Activated naive CD8-positive, alpha-beta T cell treated with anti-CD3 and anti-CD28 coated beads, Interleukin-2, amount 10 ng/mL, durations not matched to agents 7 days and 5 days (primary cell): Measurements from ENCODE around the gene DCBLD2. TPM values are rescaled to one million over a fixed set of nuclear protein-coding genes. Genes with fewer than 3 reads are reported as not detected.
A peak's percentile ranks its signal among the peaks of the same experiment; 100 is the strongest.

Source experiments
- ATAC-seq: fragments of 150-1000 bp; cut with Tn5 transposase; one replicate; pipeline ENCODE4 v1.10.0; 2021; ENCODE audit warnings: low read depth, moderate library complexity
- POLR2A ChIA-PET: fragments of 350-600 bp; sonication (Branson Sonifier 250); formaldehyde crosslinking; loops from one replicate; lab custom pipeline; 2021; ENCODE audit warnings: antibody characterized with exemption; lab: Charles Lee
- DNase-seq: peaks from one replicate; pipeline ENCODE4 v3.0.0; 2021
- H3K27ac Mint-ChIP-seq: one replicate; pipeline ENCODE4 v1.8.0; 2022; ENCODE audit warnings: mild to moderate bottlenecking, mixed read lengths
- H3K27me3 Mint-ChIP-seq: one replicate; pipeline ENCODE4 v1.8.0; 2022; ENCODE audit warnings: mild to moderate bottlenecking, moderate library complexity, mixed read lengths
- H3K36me3 Mint-ChIP-seq: one replicate; pipeline ENCODE4 v1.8.0; 2021; ENCODE audit warnings: mild to moderate bottlenecking, mixed read lengths
- H3K4me1 Mint-ChIP-seq: one replicate; pipeline ENCODE4 v1.8.0; 2021; ENCODE audit warnings: mixed read lengths
- H3K4me3 Mint-ChIP-seq: one replicate; pipeline ENCODE4 v1.8.0; 2022; ENCODE audit warnings: mild to moderate bottlenecking, moderate library complexity, mixed read lengths
- H3K9me3 Mint-ChIP-seq: one replicate; pipeline ENCODE4 v1.8.0; 2021; ENCODE audit warnings: mixed read lengths
- total RNA-seq, 2 experiments: library from RNA; stranded (reverse); gene quantifications; one replicate each; pipeline ENCODE4 v1.2.3, GENCODE V29; 2021

Gene DCBLD2
- total RNA-seq, 2 experiments from 2014 or later, result 0.82 to 1.2 TPM

DNA sequence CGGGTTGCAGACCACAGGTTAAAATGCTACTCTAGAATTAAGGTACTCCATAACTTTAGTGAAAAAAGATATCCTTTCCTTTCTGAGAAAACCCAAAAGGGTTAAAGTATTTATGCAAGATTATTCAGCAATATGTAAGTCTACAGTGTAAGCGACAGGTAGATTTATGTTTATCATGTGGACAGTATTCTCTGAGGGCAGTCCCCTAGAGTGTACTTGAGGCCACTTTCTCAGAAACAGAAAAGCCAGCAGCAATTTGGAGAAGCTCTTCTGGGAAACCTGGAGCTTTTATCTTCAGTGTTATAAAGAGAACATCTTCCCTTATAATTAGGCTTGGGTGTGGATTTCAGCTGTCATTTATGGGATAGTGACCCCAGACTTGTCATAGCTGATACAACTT is 129.5 kb downstream of the DCBLD2 start:
- peaks cover 5% of the 10 kb centered on the region for H3K27me3 Mint-ChIP-seq

DNA sequence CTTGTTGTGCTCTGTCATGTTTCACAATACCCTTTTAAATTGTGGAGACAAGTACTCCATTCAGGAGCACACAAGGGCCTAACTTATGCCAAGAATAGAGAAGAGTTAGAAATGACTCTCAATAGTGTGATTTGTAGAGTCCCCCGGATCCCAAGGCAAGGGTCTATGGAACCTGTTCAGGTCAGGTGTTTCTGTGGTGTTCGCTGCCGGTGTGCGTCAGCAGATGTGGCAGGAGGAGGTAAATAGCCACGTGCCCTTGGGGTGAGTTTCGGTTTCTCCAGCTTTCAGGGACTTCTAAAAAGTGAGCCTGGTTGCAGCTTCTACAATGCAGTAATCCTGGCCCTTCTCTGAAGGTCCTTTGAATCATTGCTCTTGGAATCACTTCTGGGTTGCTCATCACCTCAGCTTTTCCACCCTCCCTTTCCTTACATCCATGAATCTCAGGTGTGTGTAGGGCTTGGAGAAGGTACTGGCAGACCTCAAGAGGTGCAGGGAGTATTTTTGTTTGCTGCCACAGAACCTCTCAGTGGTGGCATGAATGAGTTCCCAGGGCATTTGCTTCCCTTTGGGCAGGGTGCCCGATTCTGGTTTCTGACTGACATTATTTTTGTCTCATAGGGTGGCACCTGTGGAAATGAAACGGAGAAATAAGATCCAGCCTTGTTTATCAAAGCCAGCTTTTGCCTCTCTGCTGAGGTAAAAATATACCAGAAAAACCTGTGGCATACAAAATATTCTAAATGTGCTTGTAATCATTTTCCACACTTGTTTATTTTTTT is 131.0 kb downstream of the DCBLD2 start:
- peak overlapping the region; percentile 47 for H3K4me3 Mint-ChIP-seq
- H3K27me3 Mint-ChIP-seq, result peaks cover 5% of the 10 kb centered on the region
- peak; percentile 34 for DNase-seq
- no peak overlapping the region for H3K27ac Mint-ChIP-seq
- peak; percentile 75 for ATAC-seq
- no peaks in the 10 kb centered on the region for H3K9me3 Mint-ChIP-seq
- peaks cover 2% of the 10 kb centered on the region for H3K36me3 Mint-ChIP-seq
- POLR2A ChIA-PET, result no interaction called here
- peaks cover 9% of the 10 kb centered on the region for H3K4me1 Mint-ChIP-seq

More for the DNA sequence above, 129.5 kb downstream of the DCBLD2 start:
- no peak for DNase-seq
- POLR2A ChIA-PET, result no interaction called here
- no peak for ATAC-seq
- Mint-ChIP-seq H3K27ac (no peak overlapping the region), H3K36me3 (peaks cover 2% of the 10 kb centered on the region), H3K4me3 (no peak overlapping the region), H3K9me3 (no peaks in the 10 kb centered on the region), H3K4me1 (peaks cover 9% of the 10 kb centered on the region)

DNA sequence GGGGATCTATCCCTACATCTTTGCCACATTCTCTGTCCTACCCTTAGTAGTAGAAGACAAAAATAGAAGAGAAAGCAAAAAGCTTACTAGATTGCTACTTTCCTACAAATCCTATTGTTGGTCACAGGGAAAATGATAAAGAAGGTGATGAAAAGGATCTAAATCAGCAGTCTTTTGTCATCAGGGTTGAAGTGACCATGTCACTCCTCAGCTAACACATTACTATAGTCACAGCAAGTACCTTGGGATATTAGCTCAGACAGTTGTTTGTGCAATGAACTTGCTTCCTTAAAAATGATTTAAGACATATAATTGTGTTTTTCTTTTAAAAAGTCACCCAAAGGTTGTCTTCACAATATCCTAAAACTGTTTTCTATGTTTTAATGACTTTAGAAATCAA is 132.0 kb downstream of the DCBLD2 start:
- Mint-ChIP-seq H3K4me1 (peaks cover 9% of the 10 kb centered on the region), H3K9me3 (no peaks in the 10 kb centered on the region), H3K27ac (no peak overlapping the region)

DNA sequence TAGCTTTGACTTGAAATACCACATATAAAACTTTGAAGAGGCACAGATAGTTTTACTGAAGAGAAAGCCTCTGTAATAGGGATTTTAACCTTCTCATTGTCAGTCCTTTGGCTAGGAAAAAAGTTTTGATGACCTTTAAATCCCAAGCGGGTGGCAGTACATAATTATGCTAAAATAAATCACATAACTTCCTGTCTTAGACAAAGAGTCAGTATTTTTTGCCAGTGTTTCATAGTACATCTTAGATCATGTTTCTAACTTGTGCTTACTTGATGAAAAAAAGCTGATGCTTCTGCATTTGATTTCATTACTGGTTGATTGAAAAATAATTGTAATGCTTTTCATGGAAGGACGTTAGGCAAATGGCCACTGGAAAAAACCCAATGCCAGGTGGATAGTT is 132.5 kb downstream of the DCBLD2 start:
- H3K9me3 Mint-ChIP-seq, result no peaks in the 10 kb centered on the region
- peaks cover 9% of the 10 kb centered on the region for H3K4me1 Mint-ChIP-seq
- H3K27me3 Mint-ChIP-seq, result peaks cover 5% of the 10 kb centered on the region
- no peak overlapping the region for H3K27ac Mint-ChIP-seq
- no peak overlapping the region for H3K4me3 Mint-ChIP-seq
- POLR2A ChIA-PET, result no interaction called here
- DNase-seq (no peak), ATAC-seq (no peak)
- H3K36me3 Mint-ChIP-seq, result peaks cover 2% of the 10 kb centered on the region

More for the DNA sequence above, 132.0 kb downstream of the DCBLD2 start:
- Mint-ChIP-seq H3K36me3 (peaks cover 2% of the 10 kb centered on the region), H3K27me3 (peaks cover 5% of the 10 kb centered on the region), H3K4me3 (no peak overlapping the region)
- ATAC-seq (no peak), DNase-seq (no peak)
- POLR2A ChIA-PET, result no interaction called here

DNA sequence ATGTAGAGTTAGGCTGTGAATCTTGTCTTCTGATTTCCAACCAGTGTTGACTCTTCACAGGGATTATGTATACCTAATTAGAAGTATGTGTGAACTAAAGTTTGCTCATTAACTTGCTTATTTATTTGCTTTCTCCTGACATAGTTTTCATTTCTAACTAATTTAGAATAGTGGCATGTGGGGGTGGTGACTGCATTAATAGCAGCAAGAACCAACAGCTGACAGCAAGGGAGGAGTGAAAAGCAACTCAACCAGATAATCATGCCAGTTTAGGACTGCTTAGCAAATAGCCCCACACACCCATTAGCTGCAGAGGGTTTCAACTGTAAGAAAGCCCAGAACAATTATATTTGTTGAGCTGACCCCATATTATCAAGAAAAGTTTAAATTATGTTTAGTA is 134.6 kb downstream of the DCBLD2 start:
- DNase-seq, result no peak
- POLR2A ChIA-PET, result no interaction called here
- Mint-ChIP-seq H3K4me3 (no peak overlapping the region), H3K27ac (no peak overlapping the region), H3K4me1 (peaks cover 14% of the 10 kb centered on the region), H3K9me3 (no peaks in the 10 kb centered on the region), H3K36me3 (peaks cover 2% of the 10 kb centered on the region), H3K27me3 (peaks cover 12% of the 10 kb centered on the region)
- ATAC-seq, result no peak

DNA sequence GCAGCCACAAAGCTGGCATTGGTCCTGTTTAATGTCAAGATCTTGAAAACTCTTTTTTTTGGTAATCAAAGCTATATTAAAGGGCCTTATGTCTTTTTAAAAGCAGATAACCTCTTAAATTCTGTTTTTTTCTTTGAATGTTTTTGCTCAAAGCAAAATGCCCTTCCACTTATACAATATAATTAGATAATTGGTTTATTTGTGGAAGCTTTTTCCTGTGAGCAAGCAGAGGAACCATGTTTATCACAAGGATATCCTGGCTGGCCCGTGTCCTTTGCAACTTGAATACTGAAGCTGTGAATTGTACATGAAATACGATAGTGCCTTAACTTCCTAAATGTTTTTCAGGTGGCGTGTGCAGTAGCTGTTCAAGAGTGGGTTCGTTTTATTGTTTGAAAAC is 135.8 kb downstream of the DCBLD2 start:
- Mint-ChIP-seq H3K27ac (no peak overlapping the region), H3K27me3 (peaks cover 12% of the 10 kb centered on the region), H3K4me1 (peaks cover 11% of the 10 kb centered on the region), H3K9me3 (no peaks in the 10 kb centered on the region), H3K4me3 (no peak overlapping the region), H3K36me3 (peaks cover 2% of the 10 kb centered on the region)
- POLR2A ChIA-PET, result no interaction called here
- DNase-seq (no peak), ATAC-seq (no peak)

DNA sequence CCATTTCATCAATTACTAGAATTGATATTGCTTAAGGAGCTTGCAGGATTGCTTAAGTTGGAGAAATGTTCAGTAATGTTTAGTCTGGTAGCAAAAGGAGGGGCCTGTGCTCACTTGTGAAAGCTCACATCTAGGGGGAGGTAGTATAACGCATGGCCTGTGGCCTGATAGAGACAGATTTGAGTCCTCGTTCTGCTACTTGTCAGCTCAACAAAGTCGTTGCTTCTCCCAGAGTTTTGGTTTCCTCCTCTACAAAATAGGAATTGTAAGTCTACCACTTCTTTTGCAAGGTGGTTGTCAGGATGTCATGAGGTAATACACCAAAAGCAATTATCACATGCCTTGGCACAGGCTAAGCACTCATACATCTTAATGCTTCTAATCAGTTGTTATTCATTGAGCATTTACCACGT is 137.0 kb downstream of the DCBLD2 start:
- POLR2A ChIA-PET, result no interaction called here
- Mint-ChIP-seq H3K27ac (no peak overlapping the region), H3K27me3 (peaks cover 7% of the 10 kb centered on the region)

DNA sequence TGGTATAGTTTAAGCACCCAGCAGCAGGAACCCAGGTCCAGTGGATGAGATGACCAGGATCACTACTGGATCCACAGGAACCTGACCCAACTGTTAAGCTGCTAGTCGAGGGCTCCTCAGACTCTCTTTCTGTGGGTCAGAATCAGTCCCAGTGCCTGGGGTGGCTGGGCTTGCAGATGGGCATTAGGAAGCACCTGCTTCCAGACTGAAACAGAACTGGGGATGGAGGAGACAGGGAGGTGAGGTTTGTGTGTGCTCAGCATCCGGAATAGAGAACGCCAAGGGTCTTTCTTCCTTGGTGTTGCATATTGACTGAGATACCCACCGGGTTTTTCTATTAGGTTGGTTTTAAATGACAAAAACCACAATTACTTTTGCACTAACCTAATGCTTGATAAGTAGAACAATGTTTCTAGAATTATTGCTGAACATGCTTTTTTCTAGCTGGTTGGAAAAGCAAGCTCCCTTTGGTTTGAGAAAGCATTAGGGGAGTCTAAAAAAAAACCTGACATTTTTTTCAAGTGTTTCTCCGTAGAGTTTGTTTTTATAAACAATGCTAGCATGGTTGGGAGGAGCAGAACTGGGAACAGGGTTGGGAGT is 137.6 kb downstream of the DCBLD2 start:
- Mint-ChIP-seq H3K4me3 (no peak overlapping the region), H3K27me3 (peaks cover 7% of the 10 kb centered on the region), H3K36me3 (no peaks in the 10 kb centered on the region), H3K9me3 (no peaks in the 10 kb centered on the region), H3K27ac (no peak overlapping the region), H3K4me1 (peaks cover 5% of the 10 kb centered on the region)
- no peak for ATAC-seq
- DNase-seq, result no peak
- POLR2A ChIA-PET, result no interaction called here

More for the DNA sequence above, 137.0 kb downstream of the DCBLD2 start:
- Mint-ChIP-seq H3K4me3 (no peak overlapping the region), H3K9me3 (no peaks in the 10 kb centered on the region), H3K4me1 (peaks cover 5% of the 10 kb centered on the region), H3K36me3 (no peaks in the 10 kb centered on the region)
- no peak for DNase-seq
- no peak for ATAC-seq

DNA sequence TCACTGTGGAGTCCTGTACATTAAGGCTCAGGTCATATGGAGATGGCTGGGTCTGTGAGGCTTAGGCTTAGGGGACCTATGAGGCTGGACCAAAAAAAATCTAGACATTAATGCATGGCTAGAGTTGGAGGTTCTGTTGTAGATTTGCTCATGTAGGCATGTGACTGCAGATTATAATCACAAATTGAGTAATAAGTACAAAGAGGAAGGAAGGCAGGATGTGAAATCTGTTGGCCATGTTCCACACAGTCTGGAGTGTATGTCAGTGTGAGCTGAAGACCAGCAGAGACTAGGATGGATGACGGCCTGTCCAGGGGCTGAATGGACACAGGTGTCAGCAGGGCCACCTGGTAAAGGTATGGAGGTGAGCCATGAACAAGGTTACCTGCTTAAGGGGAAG is 138.4 kb downstream of the DCBLD2 start, which contains the start of gene ST3GAL6:
TSS of gene ST3GAL6 (plus strand) at position 265 of the 400 bp plus-strand sequence. CDS start 5,101 bp downstream, outside the sequence.
- no peak for DNase-seq
- Mint-ChIP-seq H3K4me3 (no peak within 1 kb of the TSS), H3K4me1 (peaks cover 5% of the 10 kb centered on the region), H3K27me3 (peaks cover 10% of the 10 kb centered on the region), H3K36me3 (no peaks in the 10 kb centered on the region), H3K27ac (no peak within 1 kb of the TSS), H3K9me3 (no peaks in the 10 kb centered on the region)
- ATAC-seq, result peak; percentile 45
- POLR2A ChIA-PET, result no interaction called here

DNA sequence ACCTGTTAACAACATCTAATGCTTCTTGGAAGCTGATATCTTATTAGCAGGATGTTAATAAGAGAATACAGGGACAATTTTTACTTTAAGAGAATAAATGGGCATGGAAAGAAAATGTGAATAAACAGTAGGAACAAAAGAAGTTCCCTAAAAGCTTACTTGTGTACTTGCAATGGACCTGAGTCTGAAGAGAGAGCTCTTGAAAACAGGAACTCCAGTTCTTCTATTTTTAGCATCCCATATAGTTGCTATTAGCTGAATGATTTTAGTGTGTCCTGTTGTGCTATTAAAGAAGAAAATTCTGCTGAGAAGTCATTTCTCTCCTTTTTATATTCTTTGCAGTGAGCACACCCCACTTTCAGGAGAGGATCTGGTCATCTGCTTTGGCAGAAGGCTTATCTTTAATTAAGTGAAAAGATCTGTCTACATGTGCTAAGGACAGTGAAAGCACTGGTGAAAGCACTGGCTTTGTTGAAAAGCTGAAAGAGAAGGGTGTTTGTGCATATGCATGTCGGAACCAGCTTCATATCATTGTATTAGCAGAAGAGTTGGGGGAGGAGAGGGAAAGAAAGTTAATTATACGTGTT is 139.8 kb downstream of the DCBLD2 start:
- Mint-ChIP-seq H3K9me3 (no peaks in the 10 kb centered on the region), H3K4me3 (no peak overlapping the region), H3K27ac (no peak overlapping the region), H3K4me1 (peaks cover 5% of the 10 kb centered on the region), H3K36me3 (no peaks in the 10 kb centered on the region), H3K27me3 (peaks cover 10% of the 10 kb centered on the region)
- ATAC-seq (no peak), DNase-seq (no peak)
- POLR2A ChIA-PET, result interaction anchor here (0.6 to 0.7 kb wide), 2 partner anchors 76 to 1948 kb away, joined by 3 to 5 read pairs; no protein-coding TSS in a partner anchor

DNA sequence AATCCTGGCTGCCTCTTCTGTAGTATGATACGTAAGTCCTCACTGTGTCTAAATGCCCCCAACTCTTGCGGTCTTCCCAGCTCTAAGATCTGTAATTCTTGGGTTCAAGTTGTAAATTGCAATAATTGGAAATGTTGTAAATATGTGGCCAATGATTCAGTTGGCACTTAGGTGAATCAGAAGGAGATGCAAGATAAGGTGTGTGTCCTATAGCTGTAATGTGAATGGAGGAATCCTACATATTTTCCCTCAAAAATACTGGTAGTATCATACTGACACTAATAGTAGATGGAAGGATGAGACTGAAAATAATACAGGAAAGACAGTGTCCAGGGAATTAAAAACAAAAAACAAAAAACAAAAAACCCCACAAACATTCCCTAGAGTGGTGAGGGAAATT is 141.9 kb downstream of the DCBLD2 start:
- DNase-seq, result no peak
- no peak for ATAC-seq
- H3K36me3 Mint-ChIP-seq, result no peaks in the 10 kb centered on the region
- peaks cover 16% of the 10 kb centered on the region for H3K27me3 Mint-ChIP-seq
- peaks cover 5% of the 10 kb centered on the region for H3K4me1 Mint-ChIP-seq
- H3K27ac Mint-ChIP-seq, result no peak overlapping the region
- no peaks in the 10 kb centered on the region for H3K9me3 Mint-ChIP-seq
- H3K4me3 Mint-ChIP-seq, result no peak overlapping the region
- POLR2A ChIA-PET, result no interaction called here

DNA sequence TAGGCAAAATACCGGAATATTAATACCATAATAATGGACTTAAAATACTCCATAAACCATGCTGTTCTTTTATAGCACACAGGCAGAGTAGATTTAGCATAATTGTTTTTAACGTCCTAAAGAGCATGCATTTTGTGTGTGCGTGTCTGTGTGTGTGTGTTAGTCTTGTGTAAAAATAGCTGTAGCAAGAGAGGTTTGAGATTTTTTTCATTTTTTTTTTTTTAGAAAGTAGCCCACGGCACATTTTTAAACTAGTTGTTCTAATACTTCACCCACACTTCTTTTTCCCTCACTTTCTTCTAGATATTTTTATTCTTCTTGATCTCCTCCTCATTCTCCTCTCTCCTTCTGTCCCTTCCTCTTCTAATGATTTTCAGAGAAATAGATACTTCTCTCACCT is 145.9 kb downstream of the DCBLD2 start:
- Mint-ChIP-seq H3K27me3 (peaks cover 15% of the 10 kb centered on the region), H3K4me1 (no peaks in the 10 kb centered on the region), H3K4me3 (no peak overlapping the region), H3K27ac (no peak overlapping the region), H3K36me3 (no peaks in the 10 kb centered on the region), H3K9me3 (no peaks in the 10 kb centered on the region)
- ATAC-seq (no peak), DNase-seq (no peak)
- POLR2A ChIA-PET, result no interaction called here

DNA sequence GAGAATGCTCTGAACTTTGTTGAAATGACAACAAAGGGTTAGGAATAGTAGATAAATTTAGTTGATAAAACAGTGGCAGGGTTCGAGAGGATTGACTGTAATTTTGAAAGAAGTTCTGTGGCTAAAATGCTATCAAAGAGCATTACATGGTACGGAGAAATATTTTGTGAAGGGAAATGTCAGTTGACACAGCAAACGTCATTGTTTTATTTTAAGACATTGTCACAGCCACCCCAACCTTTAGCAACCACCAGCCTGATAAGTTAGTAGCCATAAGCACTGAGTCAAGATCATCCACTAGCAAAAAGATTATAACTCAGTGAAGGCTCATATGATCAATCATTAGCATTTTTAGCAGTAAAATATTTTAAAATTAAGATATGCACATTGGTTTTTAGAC is 147.0 kb downstream of the DCBLD2 start:
- no peaks in the 10 kb centered on the region for H3K4me1 Mint-ChIP-seq
- H3K36me3 Mint-ChIP-seq, result no peaks in the 10 kb centered on the region
- no peaks in the 10 kb centered on the region for H3K9me3 Mint-ChIP-seq
- H3K27ac Mint-ChIP-seq, result no peak overlapping the region
- POLR2A ChIA-PET, result no interaction called here
- no peak overlapping the region for H3K4me3 Mint-ChIP-seq
- ATAC-seq, result no peak
- DNase-seq, result no peak
- peaks cover 15% of the 10 kb centered on the region for H3K27me3 Mint-ChIP-seq
